GM04503 (cell line): Measurements from ENCODE around the gene RNPC3.
"Not testable (repeated sequence)": the region's sequence is repeated elsewhere in the genome, so short reads cannot be mapped to it uniquely, and the experiment has no call there.

Source experiments
- DNase-seq: peaks from one replicate; pipeline ENCODE4 v3.0.0-alpha.2; 2012; ENCODE audit warnings: low read depth

RNPC3 gene

GRCh38 chr1:103561124-103561523 lies 35.6 kb downstream of the RNPC3 start:
- not testable (repeated sequence) for DNase-seq

- no peak for DNase-seq
These were observed 36.3 kb downstream of the RNPC3 start for GRCh38 chr1:103561643-103562395.

GRCh38 chr1:103563056-103563455 lies 37.6 kb downstream of the RNPC3 start:
- no peak for DNase-seq

GRCh38 chr1:103569493-103569892 lies 44.0 kb downstream of the RNPC3 start:
- no peak for DNase-seq

- DNase-seq = not testable (repeated sequence)
These were observed 45.8 kb downstream of the RNPC3 start, which contains the start of gene AMY2B for GRCh38 chr1:103571289-103571688. Gene AMY2B (plus strand): TSS chr1:103571589. CDS start chr1:103571603, 14 bp downstream.

GRCh38 chr1:103576065-103576464 lies 50.6 kb downstream of the RNPC3 start:
- no peak for DNase-seq

- not testable (repeated sequence) for DNase-seq
These were observed 51.3 kb downstream of the RNPC3 start for GRCh38 chr1:103576784-103577183.

GRCh38 chr1:103582464-103582863 lies 57.0 kb downstream of the RNPC3 start:
- DNase-seq = no peak

GRCh38 chr1:103583887-103584286 lies 58.4 kb downstream of the RNPC3 start:
- DNase-seq = no peak

GRCh38 chr1:103584537-103584936 lies 59.0 kb downstream of the RNPC3 start:
- no peak for DNase-seq

GRCh38 chr1:103602740-103603139 lies 77.2 kb downstream of the RNPC3 start:
- not testable (repeated sequence) for DNase-seq
